IgD-negative memory B cell (primary cell): ENCODE measurements around the gene SLC27A5. TPM values are rescaled to one million over a fixed set of nuclear protein-coding genes. Genes with fewer than 3 reads are reported as not detected.
A peak's percentile ranks its signal among the peaks of the same experiment; 100 is the strongest.
"Not testable (repeated sequence)": the region's sequence is repeated elsewhere in the genome, so short reads cannot be mapped to it uniquely, and the experiment has no call there.

Source experiments
- H3K27ac Mint-ChIP-seq, 3 donors: one replicate each; pipeline ENCODE4 v1.8.0; 2020 to 2022; ENCODE audit warnings: mild to moderate bottlenecking in 3 of 3, mixed read lengths in 3 of 3, moderate library complexity in 1 of 3
- H3K27me3 Mint-ChIP-seq: one replicate; pipeline ENCODE4 v1.8.0; 2021; ENCODE audit warnings: mixed read lengths
- H3K36me3 Mint-ChIP-seq: one replicate; pipeline ENCODE4 v1.8.0; 2020; ENCODE audit warnings: mild to moderate bottlenecking, mixed read lengths
- H3K4me1 Mint-ChIP-seq, 3 donors: one replicate each; pipeline ENCODE4 v1.8.0; 2020 to 2022; ENCODE audit warnings: mixed read lengths in 3 of 3, mild to moderate bottlenecking in 1 of 3
- H3K4me3 Mint-ChIP-seq, 4 donors: one replicate each; pipeline ENCODE4 v1.8.0; 2020 to 2022; ENCODE audit warnings: mild to moderate bottlenecking in 4 of 4, mixed read lengths in 4 of 4, moderate library complexity in 3 of 4
- H3K9me3 Mint-ChIP-seq, 3 donors: one replicate each; pipeline ENCODE4 v1.8.0; 2020 to 2021; ENCODE audit warnings: mixed read lengths in 3 of 3, mild to moderate bottlenecking in 1 of 3
- polyA plus RNA-seq: library from polyadenylated mRNA; unstranded; fragments of 300-500 nt; fragmentation: Illumina TruSeq; gene quantifications from one replicate; pipeline ENCODE4 v1.2.3, GENCODE V29; 2021

The SLC27A5 gene
- polyA plus RNA-seq, 1 donor from 2014 or later = 10.3 TPM

GRCh38 chr19:58476498-58477015 lies 35.2 kb downstream of the SLC27A5 start:
- H3K27ac Mint-ChIP-seq = peak overlapping the region; percentile 34 to 96 (median 91)
- H3K4me1 Mint-ChIP-seq = peaks cover 5 to 9% (median 9%) of the 10 kb centered on the region in 3 donors
- H3K4me3 Mint-ChIP-seq = peak overlapping the region; percentile 85 to 98 (median 96)
- H3K36me3 Mint-ChIP-seq = no peaks in the 10 kb centered on the region
- no peaks in the 10 kb centered on the region for H3K9me3 Mint-ChIP-seq
- no peaks in the 10 kb centered on the region for H3K27me3 Mint-ChIP-seq

GRCh38 chr19:58475714-58476497 lies 35.9 kb downstream of the SLC27A5 start, which contains the start of gene ZNF446:
Gene ZNF446, plus strand, starts transcription at chr19:58476352. Its CDS starts 867 bp downstream, at chr19:58477219.
- Mint-ChIP-seq H3K9me3 (no peaks in the 10 kb centered on the region), H3K27me3 (no peaks in the 10 kb centered on the region), H3K4me1 (peaks cover 5 to 9% (median 9%) of the 10 kb centered on the region in 3 donors)

GRCh38 chr19:58474997-58475713 lies 36.6 kb downstream of the SLC27A5 start:
- Mint-ChIP-seq H3K27me3 (no peaks in the 10 kb centered on the region), H3K9me3 (no peaks in the 10 kb centered on the region), H3K27ac (peak overlapping the region; percentile 80 to 96 (median 91)), H3K36me3 (no peaks in the 10 kb centered on the region), H3K4me3 (peak overlapping the region; percentile 85 to 98 (median 96)), H3K4me1 (peaks cover 5 to 9% (median 9%) of the 10 kb centered on the region in 3 donors)

More at GRCh38 chr19:58475714-58476497, 35.9 kb downstream of the SLC27A5 start, which contains the start of gene ZNF446:
- peak within 1 kb of the TSS; percentile 80 to 96 (median 91) for H3K27ac Mint-ChIP-seq
- peak within 1 kb of the TSS; percentile 85 to 98 (median 96) for H3K4me3 Mint-ChIP-seq
- no peaks in the 10 kb centered on the region for H3K36me3 Mint-ChIP-seq

GRCh38 chr19:58474291-58474996 lies 37.3 kb downstream of the SLC27A5 start:
- peak overlapping the region in 3 of 4 donors; percentile 35 to 85 (median 58) for H3K4me3 Mint-ChIP-seq
- no peaks in the 10 kb centered on the region for H3K27me3 Mint-ChIP-seq
- H3K36me3 Mint-ChIP-seq = no peaks in the 10 kb centered on the region
- peak overlapping the region in 2 of 3 donors; percentile 59 to 80 for H3K27ac Mint-ChIP-seq
- peaks cover 5 to 9% (median 9%) of the 10 kb centered on the region in 3 donors for H3K4me1 Mint-ChIP-seq
- no peaks in the 10 kb centered on the region for H3K9me3 Mint-ChIP-seq

GRCh38 chr19:58473775-58474174 lies 38.0 kb downstream of the SLC27A5 start:
- H3K27me3 Mint-ChIP-seq = no peaks in the 10 kb centered on the region
- peaks cover 5 to 9% (median 9%) of the 10 kb centered on the region in 3 donors for H3K4me1 Mint-ChIP-seq
- H3K9me3 Mint-ChIP-seq = no peaks in the 10 kb centered on the region
- peak overlapping the region in 3 of 4 donors; percentile 35 to 85 (median 58) for H3K4me3 Mint-ChIP-seq
- H3K27ac Mint-ChIP-seq = peak overlapping the region in 1 of 3 donors; percentile 59
- H3K36me3 Mint-ChIP-seq = no peaks in the 10 kb centered on the region

GRCh38 chr19:58471736-58472135 lies 40.1 kb downstream of the SLC27A5 start:
- no peaks in the 10 kb centered on the region for H3K36me3 Mint-ChIP-seq
- no peak overlapping the region for H3K27ac Mint-ChIP-seq
- H3K4me1 Mint-ChIP-seq = peaks cover 6 to 19% (median 18%) of the 10 kb centered on the region in 3 donors
- no peaks in the 10 kb centered on the region for H3K27me3 Mint-ChIP-seq
- H3K4me3 Mint-ChIP-seq = peak overlapping the region in 1 of 4 donors; percentile 26
- H3K9me3 Mint-ChIP-seq = no peaks in the 10 kb centered on the region

GRCh38 chr19:58470837-58471543 lies 40.8 kb downstream of the SLC27A5 start:
- not testable (repeated sequence) for H3K4me3 Mint-ChIP-seq, H3K27ac Mint-ChIP-seq, H3K27me3 Mint-ChIP-seq, H3K36me3 Mint-ChIP-seq, H3K9me3 Mint-ChIP-seq
- peaks cover 11 to 21% (median 20%) of the 10 kb centered on the region in 3 donors for H3K4me1 Mint-ChIP-seq

- H3K36me3 Mint-ChIP-seq = no peaks in the 10 kb centered on the region
- no peaks in the 10 kb centered on the region for H3K27me3 Mint-ChIP-seq
- peaks cover 0 to 2% (median 0%) of the 10 kb centered on the region in 3 donors for H3K9me3 Mint-ChIP-seq
- peak overlapping the region in 2 of 4 donors; percentile 60 to 77 for H3K4me3 Mint-ChIP-seq
- H3K4me1 Mint-ChIP-seq = peaks cover 7 to 17% (median 17%) of the 10 kb centered on the region in 3 donors
- peak overlapping the region in 1 of 3 donors; percentile 80 for H3K27ac Mint-ChIP-seq
These were observed 42.4 kb downstream of the SLC27A5 start for GRCh38 chr19:58469241-58470013.

- H3K4me1 Mint-ChIP-seq = peaks cover 7 to 17% (median 17%) of the 10 kb centered on the region in 3 donors
- no peaks in the 10 kb centered on the region for H3K36me3 Mint-ChIP-seq
- peaks cover 0 to 2% (median 0%) of the 10 kb centered on the region in 3 donors for H3K9me3 Mint-ChIP-seq
- H3K27me3 Mint-ChIP-seq = no peaks in the 10 kb centered on the region
- peak overlapping the region; percentile 77 to 88 (median 82) for H3K4me3 Mint-ChIP-seq
- H3K27ac Mint-ChIP-seq = peak overlapping the region in 1 of 3 donors; percentile 80
These were observed 43.5 kb downstream of the SLC27A5 start for GRCh38 chr19:58468216-58468839.

GRCh38 chr19:58466760-58467589 lies 44.8 kb downstream of the SLC27A5 start, which contains the start of gene ZNF324:
Gene ZNF324, plus strand, starts transcription at chr19:58467080. Its CDS starts 2,106 bp downstream, at chr19:58469186.
- Mint-ChIP-seq H3K27me3 (no peaks in the 10 kb centered on the region), H3K9me3 (peaks cover 0 to 2% (median 0%) of the 10 kb centered on the region in 3 donors), H3K36me3 (no peaks in the 10 kb centered on the region), H3K4me3 (peak within 1 kb of the TSS; percentile 84 to 95 (median 94)), H3K4me1 (peaks cover 7 to 17% (median 17%) of the 10 kb centered on the region in 3 donors), H3K27ac (peak within 1 kb of the TSS; percentile 67 to 94 (median 89))

- peak overlapping the region; percentile 84 to 95 (median 94) for H3K4me3 Mint-ChIP-seq
- peak overlapping the region; percentile 67 to 94 (median 89) for H3K27ac Mint-ChIP-seq
- H3K4me1 Mint-ChIP-seq = peaks cover 7 to 17% (median 17%) of the 10 kb centered on the region in 3 donors
- no peaks in the 10 kb centered on the region for H3K36me3 Mint-ChIP-seq
- H3K27me3 Mint-ChIP-seq = no peaks in the 10 kb centered on the region
- H3K9me3 Mint-ChIP-seq = peaks cover 0 to 2% (median 0%) of the 10 kb centered on the region in 3 donors
These were observed 45.6 kb downstream of the SLC27A5 start for GRCh38 chr19:58466089-58466759.
